Spleen (tissue), 7 donors: Measurements from ENCODE around the gene IL13.

Source experiments
- CTCF ChIP-seq, 11 experiments: fragments of 200-600 bp in 7 of 11; fragments of 450-650 bp in 4 of 11; sonication (generic) in 4 of 11; IDR thresholded peaks in 8 of 11; conservative IDR thresholded peaks in 3 of 11; 1 replicate in 7 of 11; 2 replicates in 4 of 11; pipeline versions ENCODE4 v1.4.0 to v1.8.0; 2016 to 2021; ENCODE audit warnings: antibody characterized with exemption in 11 of 11, inconsistent platforms in 4 of 11, mild to moderate bottlenecking in 1 of 11
- POLR2A ChIP-seq, 3 donors: fragments of 450-650 bp; IDR thresholded peaks; one replicate each; pipeline ENCODE4 v1.5.1; 2017; ENCODE audit warnings: antibody characterized with exemption in 3 of 3, mild to moderate bottlenecking in 1 of 3
- donor health status: DM: no; HTN: no; CAD: no; lungs with moderate emphysema.
- donor health status: DM: no; HTN: no; CAD: no.
- donor health status: DM: no; HTN: no; CAD: no.

GRCh38 chr5:132681476-132681831, 23.5 kb downstream of the IL13 start:
- TF ChIP-seq CTCF (IDR thresholded peaks at IDR 0.05 in 8 of 11, conservative IDR thresholded peaks at IDR 0.05 in 3 of 11) (no peak), POLR2A (IDR thresholded peaks at IDR 0.05) (no peak)
